ENCODE measurements around the gene ATP5F1B. TPM values are rescaled to one million over a fixed set of nuclear protein-coding genes. Genes with fewer than 3 reads are reported as not detected.
A peak's percentile ranks its signal among the peaks of the same experiment; 100 is the strongest.

The ATP5F1B gene
- total and polyA plus RNA-seq, 2 of the 13 experiments (the other 11 are each of a cell fraction or from before 2014, with no cell fraction given) = 1,051 to 1,180 TPM

- ChIA-PET CTCF (ENCODE audit: low intra/inter-chr PET ratio, low total read pairs) (no interaction called here), POLR2A (interaction anchor here (0.9 to 2.8 kb wide), 6 partner anchors 8 to 81 kb away, joined by 3 to 58 read pairs (median 10); partner anchors contain the start of gene NACA)
- peak overlapping the region; percentile 91 for H3K4me2 ChIP-seq (ENCODE audit: low read depth, low read length)
- H3K4me1 ChIP-seq (ENCODE audit: insufficient read depth, low read length) = peaks cover 35% of the 10 kb centered on the region
- peak overlapping the region; percentile 82 for H3K27ac ChIP-seq (ENCODE audit: extremely low read length, insufficient read depth, low read length)
- H3K79me2 ChIP-seq (ENCODE audit: insufficient read depth, low read length) = peaks cover 39% of the 10 kb centered on the region
- 48% methylated on average over 4 of the region's 4 CpGs for WGBS (ENCODE audit: low lambda C conversion rate)
- H3K9me3 ChIP-seq (ENCODE audit: low read length) = no peaks in the 10 kb centered on the region
- H3K36me3 ChIP-seq (replicated peaks in 1 of 2; ENCODE audit: control insufficient read depth in 1 of 2, insufficient read depth in 2 of 2, low read length in 2 of 2) = peaks cover 14 to 37% of the 10 kb centered on the region in 2 experiments
- intact Hi-C loops (cut with micrococcal nuclease; ENCODE audit: unreplicated experiment) = loop anchor here (1.0 to 10.0 kb wide), 3 partner anchors 7 to 80 kb away; partner anchors contain the start of gene NACA
- H4K20me1 ChIP-seq (ENCODE audit: insufficient read depth, low read length) = peaks cover 15% of the 10 kb centered on the region
- peak overlapping the region; percentile 97 for H3K9ac ChIP-seq (ENCODE audit: insufficient read depth, low read depth, low read length)
- ATAC-seq (no peak), DNase-seq (ENCODE audit: low spot score) (no peak), FAIRE-seq (no peak)
- peak overlapping the region; percentile 75 to 89 (median 77) for H3K4me3 ChIP-seq (replicated peaks in 1 of 3; ENCODE audit: insufficient read depth in 1 of 3, low read depth in 2 of 3, low read length in 3 of 3)
- TF ChIP-seq ZNF710 (CRISPR knock-in tag; IDR thresholded peaks at IDR 0.05; ENCODE audit: borderline replicate concordance) = no peak
- 0 out of 2 replicates have a peak, but pooled peaks have one; percentile 14 for TF ChIP-seq SNAI1 (CRISPR knock-in tag; IDR thresholded peaks at IDR 0.05; ENCODE audit: borderline replicate concordance)
- H3K27me3 ChIP-seq (ENCODE audit: control insufficient read depth in 1 of 2, insufficient read depth in 2 of 2, low read length in 2 of 2) = no peaks in the 10 kb centered on the region; a peak in 1 of 5 replicates
- in situ Hi-C loops (cut with HindIII; ENCODE audit: extremely low pct_ligation_motif_present, low pct_unique_long_range_greater_than_20kb) = loop anchor here (10.0 kb wide), 1 partner anchor 80 kb away; the partner anchor contains the start of gene NACA
- no TSS peak for BruUV-seq (replicated peaks)
- H2AFZ ChIP-seq (ENCODE audit: low read length) = no peak overlapping the region
These were observed 1.1 kb downstream of the ATP5F1B start for GRCh38 chr12:56644654-56645053.

- peaks cover 15% of the 10 kb centered on the region for H4K20me1 ChIP-seq (ENCODE audit: insufficient read depth, low read length)
- H3K36me3 ChIP-seq (replicated peaks in 1 of 2; ENCODE audit: control insufficient read depth in 1 of 2, insufficient read depth in 2 of 2, low read length in 2 of 2) = peaks cover 14 to 57% of the 10 kb centered on the region in 2 experiments
These were observed 4.6 kb downstream of the ATP5F1B start for GRCh38 chr12:56641219-56641618.

More at GRCh38 chr12:56641219-56641618, 4.6 kb downstream of the ATP5F1B start:
- no peak for DNase-seq (ENCODE audit: low spot score)
- BruUV-seq (replicated peaks) = no TSS peak
- 97% methylated on average over 6 of the region's 6 CpGs for WGBS (ENCODE audit: low lambda C conversion rate)
- ChIA-PET CTCF (ENCODE audit: low intra/inter-chr PET ratio, low total read pairs) (no interaction called here), POLR2A (no interaction called here)
- intact Hi-C loops (cut with micrococcal nuclease; ENCODE audit: unreplicated experiment) (loop anchor here (10.0 kb wide), 1 partner anchor 84 kb away; the partner anchor contains the start of gene NACA), in situ Hi-C loops (cut with HindIII; ENCODE audit: extremely low pct_ligation_motif_present, low pct_unique_long_range_greater_than_20kb) (loop anchor here (10.0 kb wide), 1 partner anchor 84 kb away; the partner anchor contains the start of gene NACA)
- no peak overlapping the region for H2AFZ ChIP-seq (ENCODE audit: low read length)
- H3K27ac ChIP-seq (ENCODE audit: extremely low read length, insufficient read depth, low read length) = no peak overlapping the region
- no peaks in the 10 kb centered on the region for H3K9me3 ChIP-seq (ENCODE audit: low read length)
- H3K4me1 ChIP-seq (ENCODE audit: insufficient read depth, low read length) = peaks cover 42% of the 10 kb centered on the region
- 0 out of 2 replicates have a peak, but pooled peaks have one; percentile 14 for TF ChIP-seq CEBPB (IDR thresholded peaks at IDR 0.05; ENCODE audit: borderline replicate concordance, low read depth, low read length)
- no peak for TF ChIP-seq AGO2 (optimal IDR thresholded peaks at IDR 0.05; ENCODE audit: low read depth, low read length)
- no peak for ATAC-seq
- FAIRE-seq = no peak
- no peak overlapping the region for H3K4me2 ChIP-seq (ENCODE audit: low read depth, low read length)
- peaks cover 39% of the 10 kb centered on the region for H3K79me2 ChIP-seq (ENCODE audit: insufficient read depth, low read length)
- H3K9ac ChIP-seq (ENCODE audit: insufficient read depth, low read depth, low read length) = no peak overlapping the region
- H3K27me3 ChIP-seq (ENCODE audit: control insufficient read depth in 1 of 2, insufficient read depth in 2 of 2, low read length in 2 of 2) = peaks cover 0 to 3% of the 10 kb centered on the region in 2 experiments; a peak in 1 of 5 replicates
- no peak overlapping the region for H3K4me3 ChIP-seq (replicated peaks in 1 of 3; ENCODE audit: insufficient read depth in 1 of 3, low read depth in 2 of 3, low read length in 3 of 3)

All from HepG2 (cell line).